ENCODE results near the gene CTPS1. TPM values are rescaled to one million over a fixed set of nuclear protein-coding genes. Genes with fewer than 3 reads are reported as not detected.

CTPS1 gene
- total RNA-seq, 1 donor from 2014 or later, result 73.1 TPM

Other genes with a start within 250 kb of the CTPS1 start
- gene KCNQ4, start 195.9 kb upstream of the CTPS1 start, total RNA-seq, result 0.43 and 0.55 TPM in 2 replicates
- gene CITED4, start 117.3 kb upstream of the CTPS1 start, total RNA-seq, result 8.5 and 9.5 TPM in 2 replicates
- gene SLFNL1, start 42.0 kb downstream of the CTPS1 start, total RNA-seq, result 0.20 and 0.27 TPM in 2 replicates